SJSA1 (cell line): ENCODE data around the gene TMEM87B. TPM values are rescaled to one million over a fixed set of nuclear protein-coding genes. Genes with fewer than 3 reads are reported as not detected.

ENCODE experiments used
- total RNA-seq: library from RNA; depleted of rRNA; stranded (reverse); fragments of >200 nt; shearing (Covaris generic); gene quantifications from 2 replicates; pipeline ENCODE4 v1.2.3, GENCODE V29; 2014; rRNA removed

TMEM87B gene
- total RNA-seq, 1 experiment from 2014 or later: 32.5 TPM

Other genes starting within 250 kb of the TMEM87B start
- 47.9 and 52.6 TPM in 2 replicates for gene ANAPC1, start 171.1 kb upstream of the TMEM87B start, total RNA-seq
- gene MERTK, start 156.7 kb upstream of the TMEM87B start, total RNA-seq: not detected in 2 replicates
- gene FBLN7, start 83.1 kb downstream of the TMEM87B start, total RNA-seq: not detected in 2 replicates
- 5.7 and 54.2 TPM in 2 replicates for gene ZC3H8, start 199.8 kb downstream of the TMEM87B start, total RNA-seq
- 0.69 and 5.6 TPM in 2 replicates for gene ZC3H6, start 220.3 kb downstream of the TMEM87B start, total RNA-seq